ENCODE data around the gene CUL1.

DNA sequence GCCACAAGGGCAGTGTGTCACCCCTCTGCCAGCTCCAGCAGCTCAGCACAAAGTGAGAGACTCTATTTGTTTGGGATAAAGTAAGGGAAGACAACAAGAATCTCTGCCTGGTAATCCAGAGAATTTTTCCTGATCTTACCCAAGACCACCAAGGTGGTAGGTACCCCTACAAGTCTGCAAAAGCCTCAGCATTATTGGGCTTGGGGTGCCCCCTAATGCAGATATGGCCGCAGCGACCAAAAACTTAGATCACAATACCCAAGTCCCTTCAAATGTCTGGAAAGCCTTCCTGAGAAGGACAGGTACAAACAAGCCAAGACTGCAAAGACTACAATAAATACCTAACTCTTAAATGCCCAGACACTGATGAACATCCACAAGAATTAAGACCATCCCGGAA is 22.4 kb upstream of the CUL1 start:
- TF ChIP-seq POLR2AphosphoS5 (IDR thresholded peaks at IDR 0.05; ENCODE audit: borderline replicate concordance, low read depth, low read length) (no peak), EZH2 (IDR thresholded peaks at IDR 0.05) (no peak)
